ENCODE data around the gene ARHGEF7. TPM values are rescaled to one million over a fixed set of nuclear protein-coding genes. Genes with fewer than 3 reads are reported as not detected.

The ARHGEF7 gene
- total and polyA plus RNA-seq, 4 experiments from 2014 or later, result 6.6 to 73.7 (median 40.7) TPM

DNA sequence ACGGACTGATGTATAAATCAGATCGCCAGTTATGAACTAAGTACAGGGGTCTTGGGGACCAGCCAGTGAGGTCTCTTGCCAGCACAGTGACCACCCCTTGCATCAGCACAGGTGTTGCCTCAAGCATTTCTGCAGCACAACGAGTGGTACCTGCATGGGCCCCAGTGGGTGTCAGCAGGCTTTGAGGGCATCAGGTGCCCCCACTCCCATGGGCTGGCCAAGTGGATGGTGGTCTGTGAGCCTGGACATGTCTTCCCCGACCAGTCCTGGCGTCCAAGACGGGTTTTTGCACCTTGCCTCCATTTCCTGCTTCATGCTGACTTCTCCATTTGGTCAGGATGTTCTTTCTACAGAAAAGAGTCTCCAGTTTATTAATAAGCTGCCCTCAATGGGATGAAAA is 22.4 kb upstream of the ARHGEF7 start:
- ChIA-PET CTCF (ENCODE audit: partially characterized antibody) (no interaction called here), POLR2A (ENCODE audit: partially characterized antibody) (no interaction called here)
- no peaks in the 10 kb centered on the region for H3K4me1 ChIP-seq (ENCODE audit: insufficient read depth, low read length)
- peaks cover 6% of the 10 kb centered on the region for H3K27me3 ChIP-seq (ENCODE audit: insufficient read depth, low read length)
- Mint-ChIP-seq H3K27ac (no peak overlapping the region), H3K4me1 (no peaks in the 10 kb centered on the region), H3K9me3 (no peaks in the 10 kb centered on the region), H3K27me3 (peaks cover 17 to 37% of the 10 kb centered on the region in 2 donors), H3K36me3 (no peaks in the 10 kb centered on the region), H3K4me3 (no peak overlapping the region)
- no peaks in the 10 kb centered on the region for H3K36me3 ChIP-seq (ENCODE audit: insufficient read depth, low read length)
- H3K9me3 ChIP-seq (ENCODE audit: control insufficient read depth in 1 of 2, low read length in 2 of 2), result no peaks in the 10 kb centered on the region
- no peak for DNase-seq
- intact Hi-C loops (cut with micrococcal nuclease), result no loop called here
- no peak overlapping the region for H3K27ac ChIP-seq (ENCODE audit: low read depth, low read length)
- no peak overlapping the region for H3K4me3 ChIP-seq (ENCODE audit: low read length in 2 of 2)

DNA sequence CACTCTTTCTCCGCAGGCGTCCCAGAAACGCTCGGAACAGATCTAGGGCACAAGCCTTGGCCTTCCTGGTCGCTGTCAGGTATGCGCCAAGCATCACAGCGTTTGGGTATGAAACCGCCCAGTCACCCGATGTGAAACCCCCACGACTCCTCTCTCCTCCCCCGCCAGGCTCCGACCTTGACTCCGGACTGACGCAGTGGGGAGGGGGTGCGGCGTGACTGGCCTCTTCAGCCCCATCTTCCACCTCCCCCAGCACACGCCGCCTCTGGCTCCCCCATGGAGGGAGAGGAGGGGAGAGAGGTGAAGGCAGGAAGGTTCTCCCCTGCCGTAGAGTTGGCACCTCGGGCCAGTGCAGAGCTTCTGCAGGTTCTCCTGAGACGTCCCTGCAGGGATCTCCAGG is 22.0 kb upstream of the ARHGEF7 start:
- CTCF ChIA-PET (ENCODE audit: partially characterized antibody), result interaction anchor here (2.1 kb wide), 1 partner anchor 26 kb away, joined by 7 read pairs; no protein-coding TSS in a partner anchor
- intact Hi-C loops (cut with micrococcal nuclease), result no loop called here

DNA sequence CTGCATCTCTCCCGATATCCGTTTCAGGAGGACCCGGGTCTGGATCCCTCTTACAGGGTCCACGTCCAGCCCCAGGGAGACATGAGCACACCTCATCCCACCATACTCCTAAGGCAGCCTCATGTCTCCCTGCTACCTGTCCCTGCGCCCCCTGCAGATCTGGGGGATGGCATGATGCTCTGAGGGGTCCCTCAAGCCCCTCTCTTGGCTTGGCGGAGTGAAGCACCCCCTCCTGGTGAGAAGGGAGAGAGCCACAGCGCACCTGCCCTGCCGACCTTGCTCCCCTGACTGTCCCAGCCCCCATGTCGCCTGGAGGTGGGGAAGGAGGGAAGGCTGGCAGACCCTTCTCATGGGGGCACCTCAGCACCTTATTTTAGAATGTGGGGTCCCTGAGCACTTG is 21.5 kb upstream of the ARHGEF7 start:
- Histone ChIP-seq H3K36me3 (ENCODE audit: insufficient read depth, low read length) (no peaks in the 10 kb centered on the region), H3K27me3 (ENCODE audit: insufficient read depth, low read length) (peaks cover 6% of the 10 kb centered on the region), H3K4me1 (ENCODE audit: insufficient read depth, low read length) (no peaks in the 10 kb centered on the region), H3K9me3 (ENCODE audit: control insufficient read depth in 1 of 2, low read length in 2 of 2) (no peaks in the 10 kb centered on the region), H3K4me3 (ENCODE audit: low read length in 2 of 2) (no peak overlapping the region), H3K27ac (ENCODE audit: low read depth, low read length) (no peak overlapping the region)
- no peaks in the 10 kb centered on the region for H3K9me3 Mint-ChIP-seq
- CTCF ChIA-PET (ENCODE audit: partially characterized antibody), result interaction anchor here (2.1 kb wide), 1 partner anchor 26 kb away, joined by 7 read pairs; no protein-coding TSS in a partner anchor
- DNase-seq, result no peak
- POLR2A ChIA-PET (ENCODE audit: partially characterized antibody), result no interaction called here
- H3K4me3 Mint-ChIP-seq, result no peak overlapping the region
- H3K36me3 Mint-ChIP-seq, result no peaks in the 10 kb centered on the region
- intact Hi-C loops (cut with micrococcal nuclease), result no loop called here
- peaks cover 20 to 44% of the 10 kb centered on the region in 2 donors for H3K27me3 Mint-ChIP-seq
- no peaks in the 10 kb centered on the region for H3K4me1 Mint-ChIP-seq
- no peak overlapping the region for H3K27ac Mint-ChIP-seq

More for the DNA sequence above, 22.0 kb upstream of the ARHGEF7 start:
- H3K9me3 Mint-ChIP-seq, result no peaks in the 10 kb centered on the region
- Histone ChIP-seq H3K27me3 (ENCODE audit: insufficient read depth, low read length) (peaks cover 6% of the 10 kb centered on the region), H3K36me3 (ENCODE audit: insufficient read depth, low read length) (no peaks in the 10 kb centered on the region), H3K27ac (ENCODE audit: low read depth, low read length) (no peak overlapping the region), H3K4me3 (ENCODE audit: low read length in 2 of 2) (no peak overlapping the region), H3K9me3 (ENCODE audit: control insufficient read depth in 1 of 2, low read length in 2 of 2) (no peaks in the 10 kb centered on the region), H3K4me1 (ENCODE audit: insufficient read depth, low read length) (no peaks in the 10 kb centered on the region)
- H3K4me3 Mint-ChIP-seq, result no peak overlapping the region
- no peaks in the 10 kb centered on the region for H3K4me1 Mint-ChIP-seq
- no peak for DNase-seq
- POLR2A ChIA-PET (ENCODE audit: partially characterized antibody), result no interaction called here
- H3K27me3 Mint-ChIP-seq, result peaks cover 18 to 41% of the 10 kb centered on the region in 2 donors
- H3K36me3 Mint-ChIP-seq, result no peaks in the 10 kb centered on the region
- no peak overlapping the region for H3K27ac Mint-ChIP-seq

DNA sequence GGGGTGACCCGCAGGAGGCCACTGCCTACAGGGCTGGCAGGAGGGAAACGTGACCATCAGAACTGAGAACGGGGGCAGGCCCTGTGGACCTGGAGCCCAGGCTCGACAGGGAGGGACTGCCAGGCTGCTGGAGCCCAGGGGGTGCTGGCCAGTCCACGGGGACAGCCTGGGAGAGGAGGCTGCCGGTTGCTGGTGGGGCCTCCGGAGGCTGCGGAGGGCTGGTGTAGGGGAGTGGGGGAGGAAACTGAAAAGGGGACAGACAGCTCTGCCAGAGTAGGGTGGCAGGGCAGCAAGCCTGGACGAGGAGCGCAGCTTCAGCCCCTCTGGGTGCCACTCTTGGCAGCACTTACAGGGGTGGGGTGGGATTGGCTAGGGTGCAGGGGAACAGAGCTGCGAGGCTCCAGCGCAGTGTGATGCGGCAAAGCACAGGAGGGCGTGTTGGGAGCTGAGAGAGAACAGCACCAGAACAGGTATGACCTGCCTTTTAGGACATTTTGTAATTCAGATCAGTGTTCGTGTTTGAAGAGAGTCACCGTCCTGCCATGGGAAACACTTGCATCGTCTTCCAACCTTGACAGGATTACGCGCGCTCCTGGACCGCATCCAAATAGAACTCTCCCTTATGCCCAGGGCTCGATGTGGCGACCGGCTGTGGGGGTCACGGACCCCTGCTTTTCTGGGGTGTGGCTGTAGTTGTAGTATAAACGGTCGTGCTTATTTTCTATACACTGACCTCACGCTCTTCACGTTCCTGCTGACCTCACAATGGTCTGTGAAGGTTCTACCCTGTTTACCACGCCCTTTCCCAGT is 19.9 kb upstream of the ARHGEF7 start:
- Histone ChIP-seq H3K27me3 (ENCODE audit: insufficient read depth, low read length) (peaks cover 6% of the 10 kb centered on the region), H3K9me3 (ENCODE audit: control insufficient read depth in 1 of 2, low read length in 2 of 2) (no peaks in the 10 kb centered on the region), H3K36me3 (ENCODE audit: insufficient read depth, low read length) (no peaks in the 10 kb centered on the region), H3K27ac (ENCODE audit: low read depth, low read length) (no peak overlapping the region), H3K4me1 (ENCODE audit: insufficient read depth, low read length) (no peaks in the 10 kb centered on the region), H3K4me3 (ENCODE audit: low read length in 2 of 2) (no peak overlapping the region)
- CTCF ChIA-PET (ENCODE audit: partially characterized antibody), result interaction anchor here (2.1 kb wide), 1 partner anchor 28 kb away, joined by 7 read pairs; no protein-coding TSS in a partner anchor
- H3K27ac Mint-ChIP-seq, result no peak overlapping the region
- peaks cover 0 to 3% (median 0%) of the 10 kb centered on the region in 8 donors for H3K9me3 Mint-ChIP-seq
- no peaks in the 10 kb centered on the region for H3K36me3 Mint-ChIP-seq
- no peak for DNase-seq
- POLR2A ChIA-PET (ENCODE audit: partially characterized antibody), result no interaction called here
- H3K4me1 Mint-ChIP-seq, result no peaks in the 10 kb centered on the region
- H3K4me3 Mint-ChIP-seq, result no peak overlapping the region
- peaks cover 20 to 48% of the 10 kb centered on the region in 2 donors for H3K27me3 Mint-ChIP-seq
- intact Hi-C loops (cut with micrococcal nuclease), result no loop called here

DNA sequence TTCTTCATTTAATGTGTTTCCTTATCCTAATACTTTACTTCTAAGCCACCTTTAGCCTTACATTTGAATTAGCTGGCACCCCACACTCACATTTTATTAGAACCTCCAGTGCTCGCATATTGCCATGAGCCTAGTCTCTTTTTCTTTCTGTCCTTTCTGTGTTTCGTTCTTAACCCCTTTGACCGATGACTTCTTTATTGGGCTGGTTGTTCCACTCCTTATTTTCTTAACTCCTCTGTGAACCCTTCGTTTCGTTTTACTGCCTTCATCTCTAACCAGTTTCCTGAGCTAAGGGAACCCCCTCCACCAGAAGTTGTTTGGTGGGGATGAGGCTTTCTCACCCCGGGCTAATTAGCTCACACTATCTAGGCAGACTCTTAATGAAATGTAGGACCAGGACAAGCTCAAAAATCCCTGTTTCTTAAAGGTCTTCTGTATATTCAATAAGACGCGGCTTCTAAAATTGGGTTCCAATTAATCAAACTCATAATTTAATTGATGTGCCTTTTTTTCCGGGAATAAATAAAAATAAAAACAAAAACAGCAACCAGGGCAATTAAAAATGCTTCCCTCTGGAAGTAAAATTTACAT is 19.1 kb upstream of the ARHGEF7 start:
- H3K27ac Mint-ChIP-seq, result no peak overlapping the region
- Histone ChIP-seq H3K27me3 (ENCODE audit: insufficient read depth, low read length) (peaks cover 6% of the 10 kb centered on the region), H3K4me3 (ENCODE audit: low read length in 2 of 2) (no peak overlapping the region), H3K4me1 (ENCODE audit: insufficient read depth, low read length) (no peaks in the 10 kb centered on the region), H3K9me3 (ENCODE audit: control insufficient read depth in 1 of 2, low read length in 2 of 2) (no peaks in the 10 kb centered on the region), H3K27ac (ENCODE audit: low read depth, low read length) (no peak overlapping the region), H3K36me3 (ENCODE audit: insufficient read depth, low read length) (no peaks in the 10 kb centered on the region)
- H3K9me3 Mint-ChIP-seq, result peaks cover 0 to 3% (median 0%) of the 10 kb centered on the region in 8 donors
- intact Hi-C loops (cut with micrococcal nuclease), result no loop called here
- ChIA-PET CTCF (ENCODE audit: partially characterized antibody) (no interaction called here), POLR2A (ENCODE audit: partially characterized antibody) (no interaction called here)
- no peak for DNase-seq
- H3K4me1 Mint-ChIP-seq, result no peaks in the 10 kb centered on the region
- no peak overlapping the region for H3K4me3 Mint-ChIP-seq
- H3K36me3 Mint-ChIP-seq, result no peaks in the 10 kb centered on the region
- H3K27me3 Mint-ChIP-seq, result peaks cover 20 to 49% of the 10 kb centered on the region in 2 donors

DNA sequence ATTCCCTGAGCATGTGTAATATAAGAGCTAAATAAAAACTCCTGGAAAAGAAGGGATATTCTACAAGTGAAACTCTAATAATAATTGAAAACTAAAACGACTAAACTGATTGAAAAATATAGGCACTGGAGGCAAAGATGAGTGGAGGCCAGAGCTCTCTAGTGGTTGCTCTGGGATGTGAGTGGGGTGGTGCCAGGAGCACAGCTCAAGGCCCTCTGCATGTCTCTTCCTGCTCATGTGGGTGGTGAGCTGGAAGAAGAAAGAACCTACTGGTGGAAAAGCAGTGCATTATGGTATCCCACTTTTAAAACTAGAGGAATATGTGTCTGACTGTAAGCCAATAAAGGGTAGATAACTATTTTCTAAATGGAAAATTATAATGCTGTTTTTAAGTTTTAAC is 15.8 kb upstream of the ARHGEF7 start:
- Mint-ChIP-seq H3K27me3 (peaks cover 28 to 56% of the 10 kb centered on the region in 2 donors), H3K9me3 (peaks cover 8 to 26% (median 20%) of the 10 kb centered on the region in 8 donors), H3K4me3 (no peak overlapping the region), H3K4me1 (no peaks in the 10 kb centered on the region), H3K27ac (no peak overlapping the region), H3K36me3 (peaks cover 3 to 5% of the 10 kb centered on the region in 2 donors)
- Histone ChIP-seq H3K4me3 (ENCODE audit: low read length in 2 of 2) (no peak overlapping the region), H3K4me1 (ENCODE audit: insufficient read depth, low read length) (no peaks in the 10 kb centered on the region), H3K36me3 (ENCODE audit: insufficient read depth, low read length) (no peaks in the 10 kb centered on the region), H3K27ac (ENCODE audit: low read depth, low read length) (no peak overlapping the region), H3K9me3 (ENCODE audit: control insufficient read depth in 1 of 2, low read length in 2 of 2) (no peaks in the 10 kb centered on the region), H3K27me3 (ENCODE audit: insufficient read depth, low read length) (peaks cover 6% of the 10 kb centered on the region)
- POLR2A ChIA-PET (ENCODE audit: partially characterized antibody), result no interaction called here
- intact Hi-C loops (cut with micrococcal nuclease), result no loop called here
- CTCF ChIA-PET (ENCODE audit: partially characterized antibody), result interaction anchor here (1.2 kb wide), 1 partner anchor 31 kb away, joined by 6 read pairs; no protein-coding TSS in a partner anchor
- DNase-seq, result no peak

DNA sequence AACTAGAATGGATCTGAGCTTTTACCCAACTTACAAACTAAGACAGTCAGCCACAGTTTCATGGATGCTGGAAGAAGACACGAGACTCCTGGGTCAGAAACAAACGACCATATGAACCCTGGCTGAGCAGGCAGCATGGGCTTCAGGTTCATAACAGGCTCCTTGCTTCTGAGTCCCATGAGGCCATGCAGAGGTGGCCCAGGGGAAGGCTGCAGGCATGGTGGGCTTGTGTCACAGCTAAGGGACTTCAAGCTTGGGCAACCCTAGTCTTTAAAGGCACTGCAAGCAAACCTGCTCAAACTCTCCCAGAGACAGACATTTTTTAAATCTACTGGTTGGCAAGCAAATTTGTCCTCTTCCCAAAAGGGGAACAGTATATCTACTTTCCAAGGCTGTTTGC is 5.1 kb upstream of the ARHGEF7 start:
- Histone ChIP-seq H3K27ac (ENCODE audit: low read depth, low read length) (no peak overlapping the region), H3K4me3 (ENCODE audit: low read length in 2 of 2) (no peak overlapping the region), H3K4me1 (ENCODE audit: insufficient read depth, low read length) (peaks cover 8% of the 10 kb centered on the region), H3K9me3 (ENCODE audit: control insufficient read depth in 1 of 2, low read length in 2 of 2) (no peaks in the 10 kb centered on the region), H3K27me3 (ENCODE audit: insufficient read depth, low read length) (peaks cover 17% of the 10 kb centered on the region), H3K36me3 (ENCODE audit: insufficient read depth, low read length) (no peaks in the 10 kb centered on the region)
- ChIA-PET CTCF (ENCODE audit: partially characterized antibody) (interaction anchor here (1.2 kb wide), 1 partner anchor 42 kb away, joined by 4 read pairs; no protein-coding TSS in a partner anchor), POLR2A (ENCODE audit: partially characterized antibody) (no interaction called here)
- H3K36me3 Mint-ChIP-seq, result peaks cover 0 to 8% of the 10 kb centered on the region in 2 donors
- intact Hi-C loops (cut with micrococcal nuclease), result no loop called here
- H3K4me3 Mint-ChIP-seq, result no peak overlapping the region
- H3K27ac Mint-ChIP-seq, result no peak overlapping the region
- peaks cover 50 to 66% of the 10 kb centered on the region in 2 donors for H3K27me3 Mint-ChIP-seq
- peaks cover 7 to 13% (median 9%) of the 10 kb centered on the region in 4 donors for H3K4me1 Mint-ChIP-seq
- DNase-seq, result no peak
- peaks cover 1 to 8% (median 5%) of the 10 kb centered on the region in 8 donors for H3K9me3 Mint-ChIP-seq

Data from CD4-positive, alpha-beta memory T cell (primary cell).